Keratinocyte (primary cell): Measurements from ENCODE around the gene CXCL1. TPM values are rescaled to one million over a fixed set of nuclear protein-coding genes. Genes with fewer than 3 reads are reported as not detected.

ENCODE experiments used
- DNase-seq: peaks from one replicate; pipeline ENCODE4 v3.0.0-alpha.2; 2011; ENCODE audit warnings: low read depth, missing footprints, low spot score
- FAIRE-seq: peaks from 2 replicates; lab custom pipeline; 2011; peaks lifted over from hg19 to GRCh38; lab: Jason Lieb, UNC
- H2AFZ ChIP-seq: 2 replicates; pipeline ENCODE4 v1.6.0; 2012; ENCODE audit warnings: low read length, control low read depth, inconsistent platforms; ENCODE audit not compliant: control insufficient read depth
- H3K27ac ChIP-seq: 2 replicates; pipeline ENCODE4 v1.5.1; 2011; ENCODE audit warnings: low read length; ENCODE audit not compliant: control insufficient read depth, insufficient read depth
- H3K27me3 ChIP-seq: 3 replicates; pipeline ENCODE4 v1.6.0; 2011; ENCODE audit warnings: low read length; ENCODE audit not compliant: control insufficient read depth, insufficient read depth; ENCODE audit errors: extremely low read depth
- H3K36me3 ChIP-seq, 2 experiments: 2 replicates in 1 of 2; 3 replicates in 1 of 2; pipeline ENCODE4 v1.5.1; 2011; ENCODE audit warnings: low read length in 2 of 2, mild to moderate bottlenecking in 1 of 2; ENCODE audit not compliant: control insufficient read depth in 2 of 2, insufficient read depth in 2 of 2; ENCODE audit errors: extremely low read depth in 1 of 2
- H3K4me1 ChIP-seq: 3 replicates; pipeline ENCODE4 v1.5.1; 2011; ENCODE audit warnings: low read length; ENCODE audit not compliant: control insufficient read depth, insufficient read depth; ENCODE audit errors: extremely low read depth
- H3K4me2 ChIP-seq: 3 replicates; pipeline ENCODE4 v1.6.0; 2011; ENCODE audit warnings: low read depth, low read length; ENCODE audit not compliant: control insufficient read depth, insufficient read depth; ENCODE audit errors: extremely low read depth
- H3K4me3 ChIP-seq, 3 experiments: fragments of 200-600 bp in 1 of 3; sonication (generic) in 1 of 3; 2 replicates in 2 of 3; 3 replicates in 1 of 3; pipeline ENCODE4 v1.5.1; 2011 to 2016; ENCODE audit warnings: low read length in 3 of 3, mild to moderate bottlenecking in 3 of 3, control low read depth in 2 of 3, inconsistent platforms in 1 of 3, low read depth in 1 of 3, mixed read lengths in 1 of 3, mixed run types in 1 of 3, moderate library complexity in 1 of 3; ENCODE audit not compliant: control insufficient read depth in 2 of 3, insufficient read depth in 2 of 3; ENCODE audit errors: extremely low read depth in 1 of 3
- H3K79me2 ChIP-seq: 2 replicates; pipeline ENCODE4 v1.6.0; 2012; ENCODE audit warnings: low read length; ENCODE audit not compliant: control insufficient read depth, insufficient read depth
- H3K9ac ChIP-seq: 3 replicates; pipeline ENCODE4 v1.6.0; 2011; ENCODE audit warnings: low read length; ENCODE audit not compliant: control insufficient read depth, insufficient read depth; ENCODE audit errors: extremely low read depth
- H3K9me1 ChIP-seq: 3 replicates; pipeline ENCODE4 v1.6.0; 2011; ENCODE audit warnings: low read length; ENCODE audit not compliant: control insufficient read depth, insufficient read depth; ENCODE audit errors: extremely low read depth
- H3K9me3 ChIP-seq: 2 replicates; pipeline ENCODE4 v1.5.1; 2012; ENCODE audit warnings: low read depth, low read length; ENCODE audit not compliant: control insufficient read depth
- H4K20me1 ChIP-seq: 3 replicates; pipeline ENCODE4 v1.6.0; 2011; ENCODE audit warnings: low read length; ENCODE audit not compliant: control insufficient read depth, insufficient read depth; ENCODE audit errors: extremely low read depth
- EZH2 ChIP-seq: IDR thresholded peaks from one replicate; pipeline ENCODE4 v1.6.1; 2012; ENCODE audit warnings: inconsistent platforms, mild to moderate bottlenecking, low read length, moderate library complexity
- dilution Hi-C: fragments of 300-500 bp; cut with MboI; formaldehyde crosslinking; loops from one replicate; pipeline ENCODE4 v1.7.0; 2020; ENCODE audit warnings: low sequenced_read_pairs; ENCODE audit not compliant: extremely low pct_ligation_motif_present
- polyA plus RNA-seq, 5 experiments: library from polyadenylated mRNA; depleted of rRNA in 3 of 5; stranded (reverse) in 3 of 5; stranded (forward) in 1 of 5; unstranded in 1 of 5; fragments of >200 nt; gene quantifications; 1 replicate in 1 of 5; 2 replicates in 3 of 5; 3 replicates in 1 of 5; pipeline versions ENCODE4 v1.2.1 to v1.2.3, GENCODE V29; 2011 to 2012; ENCODE audit warnings: missing spikeins in 2 of 5, low read depth in 1 of 5, low replicate concordance in 1 of 5
- TF ChIP-seq, protein P1 (sequence below), 3 experiments: IDR thresholded peaks in 1 of 3; conservative IDR thresholded peaks in 1 of 3; optimal IDR thresholded peaks in 1 of 3; 2 replicates in 2 of 3; 3 replicates in 1 of 3; pipeline versions ENCODE3 to v1.5.1; 2011; ENCODE audit warnings: low read length in 3 of 3, mild to moderate bottlenecking in 3 of 3, moderate library complexity in 2 of 3, control low read depth in 1 of 3, inconsistent platforms in 1 of 3; ENCODE audit not compliant: insufficient read depth in 2 of 3; ENCODE audit errors: extremely low read depth in 1 of 3

Gene CXCL1
- polyA plus RNA-seq, 1 donor (not counting 4 experiments of a cell fraction or from before 2014, with no cell fraction given) = 35.5 TPM

DNA sequence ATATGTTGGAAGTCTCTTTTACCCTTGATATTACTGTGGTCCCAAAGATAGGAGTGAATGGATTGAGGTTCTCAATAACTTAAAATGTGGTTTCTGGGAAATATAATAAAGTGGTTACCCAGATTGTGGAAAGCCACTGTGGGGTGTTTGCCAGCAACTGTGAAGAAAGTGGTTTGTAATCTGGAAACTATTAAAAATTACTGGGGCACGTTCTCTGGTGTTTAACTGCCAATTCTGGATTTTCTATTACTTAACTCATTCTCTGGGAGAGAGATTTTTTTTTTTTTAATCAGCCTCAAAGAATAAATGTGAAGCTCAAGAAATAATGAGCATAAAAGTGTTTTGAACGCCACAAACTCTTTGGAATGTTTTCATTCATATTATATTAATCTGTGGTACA lies 37.6 kb upstream of the CXCL1 start:
- H3K27ac ChIP-seq = no peak overlapping the region
- H3K9me3 ChIP-seq = no peaks in the 10 kb centered on the region
- H4K20me1 ChIP-seq = no peaks in the 10 kb centered on the region
- H3K4me2 ChIP-seq = no peak overlapping the region
- H3K4me3 ChIP-seq = no peak overlapping the region
- no peak overlapping the region for H3K9ac ChIP-seq
- FAIRE-seq = no peak
- H2AFZ ChIP-seq = no peak overlapping the region
- no peaks in the 10 kb centered on the region for H3K36me3 ChIP-seq
- no peaks in the 10 kb centered on the region for H3K27me3 ChIP-seq
- no peaks in the 10 kb centered on the region for H3K9me1 ChIP-seq
- no peaks in the 10 kb centered on the region for H3K79me2 ChIP-seq
- TF ChIP-seq, protein P1, sequence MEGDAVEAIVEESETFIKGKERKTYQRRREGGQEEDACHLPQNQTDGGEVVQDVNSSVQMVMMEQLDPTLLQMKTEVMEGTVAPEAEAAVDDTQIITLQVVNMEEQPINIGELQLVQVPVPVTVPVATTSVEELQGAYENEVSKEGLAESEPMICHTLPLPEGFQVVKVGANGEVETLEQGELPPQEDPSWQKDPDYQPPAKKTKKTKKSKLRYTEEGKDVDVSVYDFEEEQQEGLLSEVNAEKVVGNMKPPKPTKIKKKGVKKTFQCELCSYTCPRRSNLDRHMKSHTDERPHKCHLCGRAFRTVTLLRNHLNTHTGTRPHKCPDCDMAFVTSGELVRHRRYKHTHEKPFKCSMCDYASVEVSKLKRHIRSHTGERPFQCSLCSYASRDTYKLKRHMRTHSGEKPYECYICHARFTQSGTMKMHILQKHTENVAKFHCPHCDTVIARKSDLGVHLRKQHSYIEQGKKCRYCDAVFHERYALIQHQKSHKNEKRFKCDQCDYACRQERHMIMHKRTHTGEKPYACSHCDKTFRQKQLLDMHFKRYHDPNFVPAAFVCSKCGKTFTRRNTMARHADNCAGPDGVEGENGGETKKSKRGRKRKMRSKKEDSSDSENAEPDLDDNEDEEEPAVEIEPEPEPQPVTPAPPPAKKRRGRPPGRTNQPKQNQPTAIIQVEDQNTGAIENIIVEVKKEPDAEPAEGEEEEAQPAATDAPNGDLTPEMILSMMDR (optimal IDR thresholded peaks at IDR 0.05 in 1 of 3, IDR thresholded peaks at IDR 0.05 in 1 of 3, conservative IDR thresholded peaks at IDR 0.05 in 1 of 3; ENCODE audit: extremely low read depth in 1 of 3, insufficient read depth in 2 of 3, low read length in 3 of 3) = no peak
- TF ChIP-seq EZH2 = no peak
- H3K4me1 ChIP-seq = peaks cover 17% of the 10 kb centered on the region
- no peak for DNase-seq
- dilution Hi-C loops = no loop called here

DNA sequence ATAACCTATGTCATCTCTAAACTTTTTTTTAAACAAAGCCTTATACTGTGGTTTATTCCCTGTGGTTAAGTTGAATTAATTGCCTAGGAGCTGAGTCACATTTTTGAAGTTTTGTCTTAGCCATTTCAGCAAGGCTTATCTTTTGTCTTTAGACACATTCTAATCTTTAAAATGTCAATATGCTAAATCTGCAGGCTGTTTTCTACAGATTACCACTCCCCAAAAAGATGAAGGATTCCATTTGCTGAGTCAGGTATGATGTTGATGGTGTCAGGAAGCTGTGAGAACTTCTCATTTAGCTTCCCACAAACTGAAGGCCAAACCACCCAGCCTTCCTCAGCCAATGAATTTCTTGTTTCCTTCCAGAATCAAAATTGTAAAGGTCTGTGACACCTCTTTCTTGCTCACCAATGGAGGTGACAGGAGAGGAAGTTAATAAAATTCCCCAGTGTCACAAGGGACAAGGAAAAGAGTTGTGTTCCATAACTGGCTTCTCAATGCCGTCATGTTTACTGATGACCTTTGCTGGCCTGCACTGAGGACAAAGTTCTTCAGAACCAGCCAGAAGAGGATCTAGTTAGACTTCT lies 36.4 kb upstream of the CXCL1 start:
- TF ChIP-seq, protein P1 (optimal IDR thresholded peaks at IDR 0.05 in 1 of 3, IDR thresholded peaks at IDR 0.05 in 1 of 3, conservative IDR thresholded peaks at IDR 0.05 in 1 of 3; ENCODE audit: extremely low read depth in 1 of 3, insufficient read depth in 2 of 3, low read length in 3 of 3) = no peak
- no peak for TF ChIP-seq EZH2
- Histone ChIP-seq H3K9ac (no peak overlapping the region), H2AFZ (no peak overlapping the region), H3K4me1 (peaks cover 26% of the 10 kb centered on the region), H3K36me3 (no peaks in the 10 kb centered on the region), H4K20me1 (no peaks in the 10 kb centered on the region), H3K4me3 (no peak overlapping the region), H3K27me3 (no peaks in the 10 kb centered on the region), H3K27ac (peak overlapping the region; percentile 16), H3K79me2 (no peaks in the 10 kb centered on the region), H3K9me1 (no peaks in the 10 kb centered on the region), H3K9me3 (no peaks in the 10 kb centered on the region), H3K4me2 (no peak overlapping the region)
- FAIRE-seq = peak; percentile 91
- DNase-seq = peak; percentile 44
- dilution Hi-C loops = no loop called here
